A549 treated with CORT108297 at 1 μM for 4 hours (cell line): ENCODE measurements around the gene GIN1. TPM values are rescaled to one million over a fixed set of nuclear protein-coding genes. Genes with fewer than 3 reads are reported as not detected.

Experiments
- total RNA-seq: library from RNA; stranded (reverse); fragments of 200-300 nt; extraction: Qiagen RNA extraction; gene quantifications from 5 replicates; pipeline ENCODE4 v1.2.3, GENCODE V29; 2022

Gene GIN1, protein sequence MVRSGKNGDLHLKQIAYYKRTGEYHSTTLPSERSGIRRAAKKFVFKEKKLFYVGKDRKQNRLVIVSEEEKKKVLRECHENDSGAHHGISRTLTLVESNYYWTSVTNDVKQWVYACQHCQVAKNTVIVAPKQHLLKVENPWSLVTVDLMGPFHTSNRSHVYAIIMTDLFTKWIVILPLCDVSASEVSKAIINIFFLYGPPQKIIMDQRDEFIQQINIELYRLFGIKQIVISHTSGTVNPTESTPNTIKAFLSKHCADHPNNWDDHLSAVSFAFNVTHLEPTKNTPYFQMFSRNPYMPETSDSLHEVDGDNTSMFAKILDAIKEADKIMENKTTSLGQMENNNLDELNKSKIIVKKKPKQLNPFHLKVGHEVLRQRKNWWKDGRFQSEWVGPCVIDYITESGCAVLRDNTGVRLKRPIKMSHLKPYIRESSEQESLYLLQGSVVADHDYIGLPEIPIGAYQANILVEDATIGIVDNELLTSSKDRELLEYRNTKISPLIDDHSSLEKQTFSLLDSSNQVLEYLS
- 3.2 to 10.1 TPM (median 4.3 TPM) in 5 replicates for total RNA-seq

DNA sequence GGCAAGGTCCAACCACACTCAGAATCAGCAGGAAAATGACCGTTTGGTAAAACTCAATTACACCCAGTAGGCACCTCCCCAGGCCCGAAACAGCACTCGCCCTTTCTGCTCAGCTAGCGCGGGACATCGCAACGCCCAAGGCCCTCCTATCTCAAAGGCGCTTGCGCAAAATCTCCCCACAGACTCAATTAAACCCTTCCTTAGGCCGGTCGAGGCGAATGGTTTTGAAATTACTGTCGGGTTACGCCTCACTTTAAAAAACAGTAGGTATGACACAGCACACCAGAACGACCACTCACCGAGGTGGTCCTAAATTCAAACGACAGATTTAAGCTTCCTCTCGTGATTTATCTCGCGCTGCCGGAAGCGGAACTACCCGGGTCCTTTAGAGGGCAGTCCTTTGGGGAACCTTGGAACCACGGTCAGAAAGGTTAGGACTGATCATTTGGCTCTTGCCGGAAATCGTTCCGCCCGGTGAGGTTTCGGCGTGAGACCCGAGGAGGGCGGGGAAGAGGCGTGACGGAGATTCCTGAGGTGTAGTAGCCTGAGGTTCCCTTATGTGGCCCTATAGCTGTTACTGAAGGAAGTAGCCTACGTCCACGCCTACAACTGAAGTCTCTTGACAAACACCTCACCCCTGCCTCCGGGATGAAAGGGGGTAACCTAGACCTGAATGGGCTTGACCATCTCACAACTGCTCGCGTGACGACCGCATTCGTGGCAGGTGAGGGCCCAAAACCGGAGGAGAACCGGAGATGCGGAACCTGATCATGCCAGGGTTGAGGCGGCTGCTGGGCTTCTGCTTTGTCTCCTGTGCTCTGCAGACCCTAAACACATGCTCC is at the start of gene GIN1, which contains the start of gene PPIP5K2:
Gene GIN1, minus strand, starts transcription at position 374 of the 842 bp plus-strand sequence. CDS start 11,431 bp downstream, outside the sequence.
Gene PPIP5K2, plus strand, starts transcription at position 537 of the 842 bp plus-strand sequence. CDS start 9,289 bp downstream, outside the sequence.

Other genes with a start within 250 kb of the GIN1 start
- gene PPIP5K2, start 163 bp upstream of the GIN1 start, total RNA-seq, result 16.1 to 23.9 TPM (median 22.0 TPM) in 5 replicates
- gene MACIR, start 138.6 kb upstream of the GIN1 start, total RNA-seq, result 17.1 to 20.5 TPM (median 20.2 TPM) in 5 replicates